ENCODE results near the gene MYO9A. TPM values are rescaled to one million over a fixed set of nuclear protein-coding genes. Genes with fewer than 3 reads are reported as not detected.

The MYO9A gene
- total RNA-seq, 1 experiment from 2014 or later = 30.1 TPM

DNA sequence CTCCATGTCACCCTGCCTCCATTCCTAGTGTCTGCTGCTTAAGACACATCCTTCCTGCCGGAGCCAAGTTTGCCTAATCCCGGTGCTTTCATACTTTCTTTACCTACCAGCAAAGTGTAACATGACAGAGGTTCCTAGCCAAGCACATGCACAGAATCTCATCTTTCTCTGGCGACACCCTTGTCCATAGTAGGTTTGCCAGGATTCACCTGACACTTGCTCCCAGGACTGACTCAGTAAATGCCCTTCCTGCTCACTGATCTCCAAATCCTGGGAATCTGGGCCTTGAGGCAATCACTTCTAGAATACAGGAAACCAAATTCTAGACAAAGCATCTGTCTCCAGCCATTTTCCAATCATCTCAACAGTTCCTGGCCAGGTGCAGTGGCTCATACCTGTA, 317.8 kb downstream of the MYO9A start:
- Histone ChIP-seq H3K27me3 (replicated peaks; ENCODE audit: insufficient read depth, low read depth, low read length, poor library complexity) (no peaks in the 10 kb centered on the region), H3K9me3 (ENCODE audit: low read depth, low read length, poor library complexity, severe bottlenecking) (no peaks in the 10 kb centered on the region), H3K27ac (ENCODE audit: low read depth, low read length, poor library complexity, severe bottlenecking) (no peak overlapping the region), H3K36me3 (ENCODE audit: insufficient read depth, low read length, poor library complexity, severe bottlenecking) (no peaks in the 10 kb centered on the region), H3K4me3 (ENCODE audit: low read depth, low read length, poor library complexity, severe bottlenecking) (no peak overlapping the region), H3K4me1 (ENCODE audit: insufficient read depth, low read length, poor library complexity, severe bottlenecking) (no peaks in the 10 kb centered on the region)
- BruUV-seq (replicated peaks) = no TSS peak
- intact Hi-C loops (cut with micrococcal nuclease; ENCODE audit: unreplicated experiment) = loop anchor here (5.0 kb wide), 3 partner anchors 48 to 413 kb away; no protein-coding TSS in a partner anchor
- DNase-seq (ENCODE audit: low spot score) = no peak
- ChIA-PET POLR2A (ENCODE audit: low non-redundant PET) (no interaction called here), CTCF (no interaction called here)
- no peak for TF ChIP-seq EZH2 (IDR thresholded peaks at IDR 0.05; ENCODE audit: borderline replicate concordance, low read depth, low read length, poor library complexity, severe bottlenecking)
- TF ChIP-seq, protein P1, sequence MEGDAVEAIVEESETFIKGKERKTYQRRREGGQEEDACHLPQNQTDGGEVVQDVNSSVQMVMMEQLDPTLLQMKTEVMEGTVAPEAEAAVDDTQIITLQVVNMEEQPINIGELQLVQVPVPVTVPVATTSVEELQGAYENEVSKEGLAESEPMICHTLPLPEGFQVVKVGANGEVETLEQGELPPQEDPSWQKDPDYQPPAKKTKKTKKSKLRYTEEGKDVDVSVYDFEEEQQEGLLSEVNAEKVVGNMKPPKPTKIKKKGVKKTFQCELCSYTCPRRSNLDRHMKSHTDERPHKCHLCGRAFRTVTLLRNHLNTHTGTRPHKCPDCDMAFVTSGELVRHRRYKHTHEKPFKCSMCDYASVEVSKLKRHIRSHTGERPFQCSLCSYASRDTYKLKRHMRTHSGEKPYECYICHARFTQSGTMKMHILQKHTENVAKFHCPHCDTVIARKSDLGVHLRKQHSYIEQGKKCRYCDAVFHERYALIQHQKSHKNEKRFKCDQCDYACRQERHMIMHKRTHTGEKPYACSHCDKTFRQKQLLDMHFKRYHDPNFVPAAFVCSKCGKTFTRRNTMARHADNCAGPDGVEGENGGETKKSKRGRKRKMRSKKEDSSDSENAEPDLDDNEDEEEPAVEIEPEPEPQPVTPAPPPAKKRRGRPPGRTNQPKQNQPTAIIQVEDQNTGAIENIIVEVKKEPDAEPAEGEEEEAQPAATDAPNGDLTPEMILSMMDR (conservative IDR thresholded peaks at IDR 0.05; ENCODE audit: low read depth, low read length) = no peak

DNA sequence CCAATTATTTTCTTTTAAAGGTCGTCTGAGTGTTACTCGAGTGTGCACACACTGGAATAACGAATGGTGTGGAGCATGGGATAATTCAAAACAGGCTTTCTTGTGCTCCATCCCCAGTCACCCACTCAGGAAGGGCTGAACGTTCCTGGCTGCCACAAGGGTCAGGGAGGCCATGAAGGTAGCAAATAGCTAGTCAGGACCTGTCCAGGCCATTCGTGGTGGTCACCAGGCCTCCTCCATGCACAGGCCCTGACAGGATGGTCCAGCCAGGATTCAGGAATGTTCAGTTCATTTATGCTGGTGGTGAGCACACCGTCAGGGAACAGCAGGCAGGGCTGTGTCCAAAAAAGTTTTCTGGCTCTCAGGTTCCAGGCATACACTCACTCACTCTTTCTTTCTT, 319.3 kb downstream of the MYO9A start:
- H3K36me3 ChIP-seq (ENCODE audit: insufficient read depth, low read length, poor library complexity, severe bottlenecking) = no peaks in the 10 kb centered on the region
- H3K27me3 ChIP-seq (replicated peaks; ENCODE audit: insufficient read depth, low read depth, low read length, poor library complexity) = no peaks in the 10 kb centered on the region
- no peak for DNase-seq (ENCODE audit: low spot score)
- H3K4me1 ChIP-seq (ENCODE audit: insufficient read depth, low read length, poor library complexity, severe bottlenecking) = no peaks in the 10 kb centered on the region
- TF ChIP-seq, protein P1 (conservative IDR thresholded peaks at IDR 0.05; ENCODE audit: low read depth, low read length) = no peak
- TF ChIP-seq EZH2 (IDR thresholded peaks at IDR 0.05; ENCODE audit: borderline replicate concordance, low read depth, low read length, poor library complexity, severe bottlenecking) = no peak
- H3K27ac ChIP-seq (ENCODE audit: low read depth, low read length, poor library complexity, severe bottlenecking) = no peak overlapping the region
- ChIA-PET CTCF (no interaction called here), POLR2A (ENCODE audit: low non-redundant PET) (no interaction called here)
- no TSS peak for BruUV-seq (replicated peaks)
- intact Hi-C loops (cut with micrococcal nuclease; ENCODE audit: unreplicated experiment) = no loop called here
- H3K9me3 ChIP-seq (ENCODE audit: low read depth, low read length, poor library complexity, severe bottlenecking) = no peaks in the 10 kb centered on the region
- H3K4me3 ChIP-seq (ENCODE audit: low read depth, low read length, poor library complexity, severe bottlenecking) = no peak overlapping the region

DNA sequence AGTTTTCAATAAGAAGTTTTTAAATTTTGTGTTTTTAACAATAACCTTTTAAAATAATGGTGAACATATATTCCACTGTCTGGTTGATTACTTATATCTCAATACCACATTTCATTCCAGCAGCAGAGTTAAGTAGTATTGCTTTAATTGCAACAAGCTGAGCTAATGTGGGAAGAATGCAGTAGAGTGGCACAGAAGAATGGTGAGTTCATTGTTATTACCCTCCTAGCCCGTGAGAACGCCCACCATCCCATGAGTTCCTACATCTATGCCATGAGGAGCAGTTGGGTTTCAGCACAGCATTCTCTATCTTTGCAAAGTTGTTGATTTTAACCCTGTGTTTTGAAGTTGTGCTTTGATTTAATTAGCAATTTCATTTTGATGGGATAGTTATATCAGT, 325.4 kb downstream of the MYO9A start:
- BruUV-seq (replicated peaks) = no TSS peak
- no peak overlapping the region for H3K27ac ChIP-seq (ENCODE audit: low read depth, low read length, poor library complexity, severe bottlenecking)

More for the DNA sequence above, 325.4 kb downstream of the MYO9A start:
- no peak overlapping the region for H3K4me3 ChIP-seq (ENCODE audit: low read depth, low read length, poor library complexity, severe bottlenecking)
- H3K36me3 ChIP-seq (ENCODE audit: insufficient read depth, low read length, poor library complexity, severe bottlenecking) = no peaks in the 10 kb centered on the region
- H3K27me3 ChIP-seq (replicated peaks; ENCODE audit: insufficient read depth, low read depth, low read length, poor library complexity) = no peaks in the 10 kb centered on the region
- intact Hi-C loops (cut with micrococcal nuclease; ENCODE audit: unreplicated experiment) = no loop called here
- peak; percentile 30 for DNase-seq (ENCODE audit: low spot score)
- ChIA-PET POLR2A (ENCODE audit: low non-redundant PET) (no interaction called here), CTCF (no interaction called here)
- no peaks in the 10 kb centered on the region for H3K9me3 ChIP-seq (ENCODE audit: low read depth, low read length, poor library complexity, severe bottlenecking)
- TF ChIP-seq, protein P1 (conservative IDR thresholded peaks at IDR 0.05; ENCODE audit: low read depth, low read length) = no peak
- TF ChIP-seq EZH2 (IDR thresholded peaks at IDR 0.05; ENCODE audit: borderline replicate concordance, low read depth, low read length, poor library complexity, severe bottlenecking) = no peak
- H3K4me1 ChIP-seq (ENCODE audit: insufficient read depth, low read length, poor library complexity, severe bottlenecking) = no peaks in the 10 kb centered on the region
